Left cardiac atrium (tissue), 4 donors: ENCODE measurements around the gene RBM15B. TPM values are rescaled to one million over a fixed set of nuclear protein-coding genes. Genes with fewer than 3 reads are reported as not detected.
A peak's percentile ranks its signal among the peaks of the same experiment; 100 is the strongest.

Source experiments
- ATAC-seq, 2 donors: fragments of 200-7000 bp; cut with Tn5 transposase; one replicate each; pipeline ENCODE4 v1.9.1; 2020; ENCODE audit warnings: mild to moderate bottlenecking in 2 of 2, moderate library complexity in 2 of 2
- DNase-seq: peaks from one replicate; pipeline ENCODE4 v3.0.0-alpha.2; 2020
- intact Hi-C, 2 donors: fragments of 100-400 bp; cut with DNase I; formaldehyde crosslinking; loops; one replicate each; pipeline versions ENCODE4 v1.14.1 to v1.15.1; 2022 to 2023
- total RNA-seq, 2 donors: library from RNA; stranded (reverse); fragmentation: NEBNext Ultra II Directional; extraction: Animal tissue kit (Norgen Biotek cat#: 25700); gene quantifications; one replicate each; pipeline ENCODE4 v1.2.1, GENCODE V29; 2021
- donor health status: DM: no; HTN: yes; CAD: no.
- donor health status: DM: no; HTN: yes; CAD: no; lungs with severe emphysema.
- donor health status: DM: yes; HTN: yes; CAD: no.
- donor health status: Dilated cardiomyopathy.

The RBM15B gene
- total RNA-seq, 2 donors from 2014 or later, result 12.9 to 18.6 TPM

DNA sequence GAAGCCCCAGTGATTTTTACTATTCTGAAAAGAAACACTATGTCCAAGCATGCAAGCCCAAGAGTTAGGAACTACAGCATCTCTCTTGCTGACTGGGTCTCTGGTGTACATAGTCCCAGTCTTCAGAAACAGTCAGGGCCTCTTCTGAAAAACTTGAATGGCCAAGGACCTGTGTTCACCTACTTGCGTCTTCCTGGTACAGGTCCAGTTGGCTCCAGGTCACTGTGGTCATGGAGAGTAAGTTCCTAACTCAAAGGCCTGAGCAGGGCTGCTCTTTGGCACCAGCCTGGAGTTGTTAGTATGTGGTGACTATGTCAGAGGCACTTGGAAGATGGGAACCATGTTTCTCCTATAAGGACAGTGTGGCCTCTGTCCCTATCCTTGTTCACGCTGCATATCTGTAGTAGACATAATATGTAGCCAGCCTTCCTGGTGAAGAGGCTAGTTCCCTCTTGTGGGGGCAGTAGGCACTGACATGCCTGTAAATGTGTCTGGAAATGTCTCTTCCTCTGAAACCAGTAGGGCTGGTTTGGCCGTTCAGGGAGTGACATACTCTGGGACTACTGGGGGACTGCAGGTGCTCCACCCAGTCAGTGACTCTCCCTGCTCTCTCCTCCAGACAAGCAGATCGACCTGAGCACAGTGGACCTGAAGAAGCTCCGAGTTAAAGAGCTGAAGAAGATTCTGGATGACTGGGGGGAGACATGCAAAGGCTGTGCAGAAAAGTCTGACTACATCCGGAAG lies 2.6 kb upstream of the RBM15B start:
- ATAC-seq (no peak), DNase-seq (no peak)
- intact Hi-C loops, result loop anchor here (5.0 to 10.0 kb wide), 3 partner anchors 771 to 814 kb away; partner anchors contain the start of genes MAPKAPK3 (in 2 of the 2) and CISH (in 1 of the 2)

GRCh38 chr3:51389423-51390183 lies 1.5 kb upstream of the RBM15B start:
- DNase-seq, result peak; percentile 63
- intact Hi-C loops, result loop anchor here (5.0 to 10.0 kb wide), 3 partner anchors 772 to 815 kb away; partner anchors contain the start of genes MAPKAPK3 (in 2 of the 2) and CISH (in 1 of the 2)
- no peak for ATAC-seq

- peak in 1 of 2 donors; percentile 1 for ATAC-seq
- DNase-seq, result no peak
- intact Hi-C loops, result no loop called here
Observed at GRCh38 chr3:51390246-51391074, 625 bp upstream of the RBM15B start.

DNA sequence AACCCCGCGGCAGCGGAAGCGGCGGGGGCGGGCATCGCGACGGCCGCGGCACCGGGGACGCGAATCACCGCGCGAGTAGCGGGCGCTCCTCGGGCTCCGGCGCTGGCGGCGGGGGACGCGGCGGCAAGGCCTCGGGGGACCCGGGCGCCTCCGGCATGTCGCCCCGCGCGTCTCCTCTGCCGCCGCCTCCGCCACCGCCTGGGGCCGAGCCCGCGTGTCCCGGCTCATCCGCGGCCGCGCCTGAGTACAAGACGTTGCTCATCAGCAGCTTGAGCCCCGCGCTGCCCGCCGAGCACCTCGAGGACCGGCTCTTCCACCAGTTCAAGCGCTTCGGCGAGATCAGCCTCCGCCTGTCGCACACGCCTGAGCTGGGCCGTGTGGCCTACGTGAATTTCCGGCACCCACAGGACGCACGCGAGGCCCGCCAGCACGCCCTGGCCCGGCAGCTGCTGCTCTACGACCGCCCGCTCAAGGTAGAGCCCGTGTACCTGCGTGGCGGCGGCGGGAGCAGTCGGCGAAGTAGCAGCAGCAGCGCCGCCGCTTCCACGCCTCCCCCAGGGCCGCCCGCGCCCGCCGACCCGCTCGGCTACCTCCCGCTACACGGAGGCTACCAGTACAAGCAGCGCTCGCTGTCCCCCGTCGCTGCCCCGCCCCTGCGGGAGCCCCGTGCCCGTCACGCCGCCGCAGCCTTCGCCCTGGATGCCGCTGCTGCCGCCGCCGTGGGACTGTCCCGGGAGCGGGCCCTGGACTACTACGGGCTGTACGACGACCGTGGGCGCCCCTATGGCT lies 675 bp downstream of the RBM15B start:
- ATAC-seq, result peak in 1 of 2 donors; percentile 6
- intact Hi-C loops, result no loop called here
- DNase-seq, result peak; percentile 40

GRCh38 chr3:51392355-51393133 lies 1.5 kb downstream of the RBM15B start:
- no peak for DNase-seq
- no peak for ATAC-seq
- intact Hi-C loops, result no loop called here

GRCh38 chr3:51393134-51393495 lies 2.0 kb downstream of the RBM15B start:
- DNase-seq, result no peak
- ATAC-seq, result no peak
- intact Hi-C loops, result no loop called here

- DNase-seq (no peak), ATAC-seq (no peak)
- intact Hi-C loops, result no loop called here
Observed at GRCh38 chr3:51393564-51393963, 2.5 kb downstream of the RBM15B start.

- DNase-seq (no peak), ATAC-seq (no peak)
- intact Hi-C loops, result no loop called here
Observed at GRCh38 chr3:51394541-51394940, 3.5 kb downstream of the RBM15B start.

DNA sequence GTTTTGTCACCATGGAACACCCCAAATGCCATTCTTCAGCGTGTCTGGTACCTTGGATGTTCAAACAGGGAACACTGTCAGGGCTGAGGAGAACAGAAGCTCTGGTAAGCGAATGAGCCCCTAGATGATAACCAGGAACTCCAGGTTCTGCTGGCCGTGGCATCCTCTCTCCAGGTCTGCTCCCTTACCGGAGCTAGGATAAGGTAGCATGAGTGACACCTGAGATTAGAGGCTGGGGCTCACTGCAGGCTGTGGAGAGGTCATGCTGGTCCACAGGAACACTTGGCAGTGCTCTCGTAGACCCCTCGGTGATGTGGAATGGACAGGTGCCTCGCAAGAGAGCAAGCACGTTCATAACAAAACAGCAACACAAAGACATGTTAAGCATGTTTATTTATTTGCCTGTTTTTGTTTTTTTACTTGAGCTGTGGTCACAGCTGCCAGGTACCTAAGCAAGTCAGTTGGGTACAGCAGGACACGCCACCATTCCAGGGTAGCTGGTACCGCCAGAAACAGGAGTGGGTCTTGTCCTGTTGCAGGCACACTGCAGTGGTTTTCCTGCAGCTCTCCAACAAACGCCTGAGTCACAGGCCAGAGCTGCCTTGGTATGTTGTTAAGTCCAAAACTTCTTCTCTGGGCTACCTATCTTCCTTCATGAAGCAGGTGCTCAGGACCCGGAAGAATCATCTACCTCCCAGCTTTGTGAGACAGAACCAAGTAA lies 4.6 kb downstream of the RBM15B start:
- DNase-seq (no peak), ATAC-seq (no peak)
- intact Hi-C loops, result no loop called here

DNA sequence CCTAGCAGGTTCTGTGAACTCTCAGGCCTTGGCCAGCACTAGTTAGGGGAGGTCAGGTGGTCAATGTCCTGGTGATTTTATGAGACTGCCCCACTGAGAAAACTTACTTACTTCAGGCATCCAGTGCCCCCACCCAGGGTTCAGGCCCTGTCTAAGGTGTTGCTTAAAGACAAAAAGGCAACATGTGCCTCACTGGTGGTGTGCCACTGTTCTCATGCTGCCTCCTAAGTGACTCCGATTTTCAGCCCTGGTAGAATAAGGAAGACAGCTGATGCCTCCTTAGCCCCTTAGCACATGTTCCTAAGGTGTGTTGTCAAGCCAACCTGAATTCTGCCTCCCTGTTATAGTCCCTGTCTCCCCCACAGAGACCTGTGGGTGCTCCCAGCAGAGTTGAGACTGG lies 5.3 kb downstream of the RBM15B start:
- ATAC-seq, result no peak
- intact Hi-C loops, result no loop called here
- no peak for DNase-seq

DNA sequence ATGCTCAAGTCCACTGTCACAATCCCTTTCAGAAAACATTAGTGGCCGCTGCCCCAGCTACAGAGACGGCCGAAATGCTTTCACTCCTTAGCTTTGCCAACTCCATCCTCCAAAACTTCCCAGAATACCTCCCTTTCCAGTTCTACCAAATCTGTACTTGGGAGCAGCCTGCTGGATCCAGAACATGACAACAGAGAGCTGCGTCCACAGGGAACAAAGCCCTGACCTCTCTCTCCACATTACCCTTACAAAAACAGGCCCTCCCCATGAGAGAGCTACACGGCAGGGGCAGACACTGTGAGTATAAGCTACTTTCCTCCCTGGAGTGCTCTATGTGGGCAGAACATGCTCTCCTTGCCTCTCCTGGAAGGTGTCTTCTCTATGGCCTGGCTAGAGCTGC lies 6.3 kb downstream of the RBM15B start:
- DNase-seq, result no peak
- ATAC-seq, result peak in 1 of 2 donors; percentile 54
- intact Hi-C loops, result no loop called here

GRCh38 chr3:51398595-51399310 lies 7.7 kb downstream of the RBM15B start:
- peak; percentile 41 to 43 for ATAC-seq
- intact Hi-C loops, result no loop called here
- DNase-seq, result no peak

DNA sequence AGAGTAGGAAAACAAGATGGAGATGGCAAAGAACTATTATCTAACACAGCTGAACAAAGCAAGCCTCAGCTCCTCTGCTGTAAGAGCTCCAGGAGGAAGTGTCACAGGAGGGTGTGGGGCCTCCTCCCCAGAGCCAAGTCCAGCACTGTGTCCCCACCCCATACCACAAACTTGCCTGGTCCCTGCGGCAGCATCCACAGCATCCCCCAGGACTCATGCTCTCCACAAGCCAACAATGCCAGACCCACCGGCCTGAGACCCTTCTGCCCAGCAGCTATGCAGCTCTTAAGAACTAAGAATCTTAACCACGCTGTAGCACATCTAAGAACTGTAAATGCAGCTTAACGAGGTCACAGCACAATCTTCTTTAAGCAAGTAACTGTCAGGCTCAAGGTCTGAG lies 9.1 kb downstream of the RBM15B start:
- DNase-seq, result no peak
- intact Hi-C loops, result no loop called here
- ATAC-seq, result peak in 1 of 2 donors; percentile 7

DNA sequence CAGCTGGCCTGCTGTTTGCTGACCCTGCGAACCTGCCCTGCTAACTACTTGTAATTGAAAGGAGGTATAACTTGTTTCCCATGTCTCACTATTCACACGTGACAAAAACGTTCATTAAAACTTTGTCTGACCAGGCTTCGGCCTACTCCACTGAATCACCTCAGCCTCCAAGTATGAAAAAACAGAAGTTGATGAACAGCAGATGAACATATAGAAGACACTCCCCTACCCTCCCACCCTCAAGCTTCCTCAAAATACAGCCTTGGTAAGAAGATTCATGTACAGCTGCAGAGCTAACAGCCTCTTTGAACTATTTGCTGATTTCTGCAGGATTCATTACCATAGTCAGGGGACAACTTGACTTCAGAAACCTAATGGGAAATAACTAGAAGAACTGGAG lies 10.7 kb downstream of the RBM15B start:
- intact Hi-C loops, result no loop called here

DNA sequence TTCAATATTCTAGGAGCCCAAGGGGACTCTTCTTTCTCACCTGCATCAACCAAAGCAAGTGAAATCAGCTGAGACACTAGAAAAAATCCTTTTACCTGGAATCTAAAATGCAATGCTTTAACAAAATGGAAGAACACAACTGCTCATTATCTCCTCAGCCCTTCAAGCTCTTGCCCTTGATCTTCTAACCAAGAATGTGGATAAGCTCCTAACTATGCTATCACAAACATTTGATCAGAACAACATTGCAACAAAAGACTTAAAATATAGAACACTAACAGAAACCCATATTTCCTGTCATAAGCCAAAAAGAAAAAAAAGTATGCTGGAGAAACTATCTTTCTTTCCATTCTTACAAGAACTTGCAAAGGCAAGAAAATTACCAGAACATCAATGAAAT lies 12.6 kb downstream of the RBM15B start:
- intact Hi-C loops, result no loop called here
- ATAC-seq (no peak), DNase-seq (no peak)

More for the DNA sequence above, 10.7 kb downstream of the RBM15B start:
- ATAC-seq (peak in 1 of 2 donors; percentile 19), DNase-seq (no peak)

- intact Hi-C loops, result no loop called here
- DNase-seq, result no peak
Observed at GRCh38 chr3:51408021-51408420, 16.9 kb downstream of the RBM15B start.

GRCh38 chr3:51408813-51409212 lies 17.7 kb downstream of the RBM15B start:
- DNase-seq, result no peak
- intact Hi-C loops, result no loop called here
- no peak for ATAC-seq

More at GRCh38 chr3:51408021-51408420, 16.9 kb downstream of the RBM15B start:
- ATAC-seq, result no peak
